ENCODE results near the gene SPPL2A. TPM values are rescaled to one million over a fixed set of nuclear protein-coding genes. Genes with fewer than 3 reads are reported as not detected.
"Not testable (repeated sequence)": the region's sequence is repeated elsewhere in the genome, so short reads cannot be mapped to it uniquely, and the experiment has no call there.

SPPL2A gene
- total and polyA plus RNA-seq, 2 experiments from 2014 or later = 111 to 141 TPM

GRCh38 chr15:50813089-50813488 lies 47.6 kb upstream of the SPPL2A start:
- Histone ChIP-seq H3K9me2 (replicated peaks; ENCODE audit: insufficient read depth) (no peaks in the 10 kb centered on the region), H3K79me2 (no peaks in the 10 kb centered on the region), H4K20me1 (ENCODE audit: insufficient read depth, poor library complexity, severe bottlenecking) (no peaks in the 10 kb centered on the region), H3K27me3 (no peaks in the 10 kb centered on the region), H3K4me3 (no peak overlapping the region), H3K4me1 (ENCODE audit: insufficient read depth) (no peaks in the 10 kb centered on the region), H3K36me3 (replicated peaks; ENCODE audit: insufficient read depth, low read depth) (no peaks in the 10 kb centered on the region), H2AFZ (no peak overlapping the region), H3K27ac (no peak overlapping the region), H3K9me3 (ENCODE audit: low read depth) (no peaks in the 10 kb centered on the region), H3K4me2 (no peak overlapping the region)
- no peak for DNase-seq (ENCODE audit: low spot score)
- TF ChIP-seq EZH2 (IDR thresholded peaks at IDR 0.05; ENCODE audit: borderline replicate concordance) (no peak), EZH2phosphoT487 (IDR thresholded peaks at IDR 0.05; ENCODE audit: low read depth, severe bottlenecking, unreplicated experiment) (no peak), CTCF (IDR thresholded peaks at IDR 0.05; ENCODE audit: poor library complexity) (no peak)
- 97% methylated on average over 10 of the region's 10 CpGs for WGBS (ENCODE audit: low lambda C conversion rate, missing lambda C conversion rate)

GRCh38 chr15:50812181-50812506 lies 46.6 kb upstream of the SPPL2A start:
- H3K9me2 ChIP-seq (replicated peaks; ENCODE audit: insufficient read depth); H2AFZ ChIP-seq; H3K79me2 ChIP-seq; H3K9me3 ChIP-seq (ENCODE audit: low read depth); H4K20me1 ChIP-seq (ENCODE audit: insufficient read depth, poor library complexity, severe bottlenecking); H3K27me3 ChIP-seq; H3K4me2 ChIP-seq; H3K4me3 ChIP-seq; H3K27ac ChIP-seq; H3K36me3 ChIP-seq (replicated peaks; ENCODE audit: insufficient read depth, low read depth); H3K4me1 ChIP-seq (ENCODE audit: insufficient read depth); DNase-seq (ENCODE audit: low spot score): not testable (repeated sequence)
- WGBS (ENCODE audit: low lambda C conversion rate, missing lambda C conversion rate) = 100% methylated on average over 9 of the region's 15 CpGs

GRCh38 chr15:50811461-50812180 lies 46.1 kb upstream of the SPPL2A start:
- 96% methylated on average over 20 of the region's 30 CpGs for WGBS (ENCODE audit: low lambda C conversion rate, missing lambda C conversion rate)
- not testable (repeated sequence) for H4K20me1 ChIP-seq (ENCODE audit: insufficient read depth, poor library complexity, severe bottlenecking); H3K27ac ChIP-seq; H3K4me3 ChIP-seq; H2AFZ ChIP-seq; H3K4me1 ChIP-seq (ENCODE audit: insufficient read depth); DNase-seq (ENCODE audit: low spot score); H3K27me3 ChIP-seq; H3K4me2 ChIP-seq; H3K9me2 ChIP-seq (replicated peaks; ENCODE audit: insufficient read depth); H3K79me2 ChIP-seq; H3K9me3 ChIP-seq (ENCODE audit: low read depth); H3K36me3 ChIP-seq (replicated peaks; ENCODE audit: insufficient read depth, low read depth)

- Histone ChIP-seq H3K79me2 (no peaks in the 10 kb centered on the region), H3K4me2 (no peak overlapping the region), H4K20me1 (ENCODE audit: insufficient read depth, poor library complexity, severe bottlenecking) (no peaks in the 10 kb centered on the region), H2AFZ (no peak overlapping the region), H3K4me1 (ENCODE audit: insufficient read depth) (no peaks in the 10 kb centered on the region), H3K27ac (no peak overlapping the region), H3K27me3 (no peaks in the 10 kb centered on the region), H3K4me3 (no peak overlapping the region), H3K9me3 (ENCODE audit: low read depth) (no peaks in the 10 kb centered on the region), H3K36me3 (replicated peaks; ENCODE audit: insufficient read depth, low read depth) (no peaks in the 10 kb centered on the region), H3K9me2 (replicated peaks; ENCODE audit: insufficient read depth) (no peaks in the 10 kb centered on the region)
- TF ChIP-seq EZH2phosphoT487 (IDR thresholded peaks at IDR 0.05; ENCODE audit: low read depth, severe bottlenecking, unreplicated experiment) = no peak
- no peak for TF ChIP-seq EZH2 (IDR thresholded peaks at IDR 0.05; ENCODE audit: borderline replicate concordance)
- no peak for TF ChIP-seq CTCF (IDR thresholded peaks at IDR 0.05; ENCODE audit: poor library complexity)
- DNase-seq (ENCODE audit: low spot score) = no peak
- WGBS (ENCODE audit: low lambda C conversion rate, missing lambda C conversion rate) = 69% methylated on average over 1 of the region's 1 CpG
Measured at GRCh38 chr15:50810128-50810527, 44.6 kb upstream of the SPPL2A start.
